DOHH2 (cell line): Measurements from ENCODE around the gene FAM200C.

Experiments used
- EZH2phosphoT487 ChIP-seq: fragments of 200-600 bp; sonication (generic); IDR thresholded peaks from 2 replicates; pipeline ENCODE4 v1.6.1; 2017; ENCODE audit warnings: borderline replicate concordance, mild to moderate bottlenecking, antibody characterized with exemption, low read length, moderate library complexity, mixed read lengths
- TF ChIP-seq, protein P1 (sequence below): fragments of 200-600 bp; sonication (generic); IDR thresholded peaks from one replicate; pipeline ENCODE4 v1.5.1; 2014; ENCODE audit warnings: antibody characterized with exemption, mild to moderate bottlenecking, low read depth, low read length; ENCODE audit not compliant: poor library complexity, severe bottlenecking

DNA sequence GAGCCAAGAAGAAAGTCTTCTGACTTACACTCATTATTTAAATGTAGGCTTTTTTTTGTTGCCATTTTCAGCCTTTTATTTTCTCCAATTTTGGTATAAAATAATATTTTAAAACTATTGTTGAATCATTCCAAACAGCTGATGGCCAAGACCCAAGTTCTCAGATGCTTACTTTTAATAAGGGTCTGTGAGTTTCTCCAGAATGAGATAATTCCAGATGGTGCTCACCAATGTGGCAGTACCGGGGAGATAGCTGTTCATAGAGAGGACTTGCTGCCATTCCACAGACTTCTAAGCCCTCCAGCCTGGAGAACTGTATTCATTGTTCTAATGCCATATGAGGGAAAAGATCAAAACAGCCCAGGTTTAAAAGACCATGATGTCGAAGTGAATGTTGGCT is 24.2 kb downstream of the FAM200C start:
- TF ChIP-seq, protein P1, sequence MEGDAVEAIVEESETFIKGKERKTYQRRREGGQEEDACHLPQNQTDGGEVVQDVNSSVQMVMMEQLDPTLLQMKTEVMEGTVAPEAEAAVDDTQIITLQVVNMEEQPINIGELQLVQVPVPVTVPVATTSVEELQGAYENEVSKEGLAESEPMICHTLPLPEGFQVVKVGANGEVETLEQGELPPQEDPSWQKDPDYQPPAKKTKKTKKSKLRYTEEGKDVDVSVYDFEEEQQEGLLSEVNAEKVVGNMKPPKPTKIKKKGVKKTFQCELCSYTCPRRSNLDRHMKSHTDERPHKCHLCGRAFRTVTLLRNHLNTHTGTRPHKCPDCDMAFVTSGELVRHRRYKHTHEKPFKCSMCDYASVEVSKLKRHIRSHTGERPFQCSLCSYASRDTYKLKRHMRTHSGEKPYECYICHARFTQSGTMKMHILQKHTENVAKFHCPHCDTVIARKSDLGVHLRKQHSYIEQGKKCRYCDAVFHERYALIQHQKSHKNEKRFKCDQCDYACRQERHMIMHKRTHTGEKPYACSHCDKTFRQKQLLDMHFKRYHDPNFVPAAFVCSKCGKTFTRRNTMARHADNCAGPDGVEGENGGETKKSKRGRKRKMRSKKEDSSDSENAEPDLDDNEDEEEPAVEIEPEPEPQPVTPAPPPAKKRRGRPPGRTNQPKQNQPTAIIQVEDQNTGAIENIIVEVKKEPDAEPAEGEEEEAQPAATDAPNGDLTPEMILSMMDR, result no peak
- TF ChIP-seq EZH2phosphoT487, result no peak
